Natural killer cell (primary cell): ENCODE results near the gene RAP2B. TPM values are rescaled to one million over a fixed set of nuclear protein-coding genes. Genes with fewer than 3 reads are reported as not detected.
A peak's percentile ranks its signal among the peaks of the same experiment; 100 is the strongest.

Experiments used
- ATAC-seq, 3 donors: fragments of 150-1000 bp in 2 of 3; fragments of 200-7000 bp in 1 of 3; cut with Tn5 transposase; 1 replicate in 1 of 3; 2 replicates in 2 of 3; pipeline ENCODE4 v1.10.0; 2021; ENCODE audit warnings: mild to moderate bottlenecking in 2 of 3, moderate library complexity in 2 of 3
- DNase-seq, 2 donors: peaks; one replicate each; pipeline versions ENCODE4 v3.0.0 to v3.0.0-alpha.2; 2013 to 2021; ENCODE audit warnings: mixed read lengths in 1 of 2
- H3K27ac ChIP-seq: one replicate; pipeline ENCODE4 v1.5.1; 2013; ENCODE audit warnings: mild to moderate bottlenecking, low read length
- H3K27me3 ChIP-seq: one replicate; pipeline ENCODE4 v1.6.1; 2013; ENCODE audit warnings: low read length; ENCODE audit not compliant: control insufficient read depth, insufficient read depth
- H3K36me3 ChIP-seq: one replicate; pipeline ENCODE4 v1.6.1; 2013; ENCODE audit warnings: low read length; ENCODE audit not compliant: control insufficient read depth, insufficient read depth
- H3K4me1 ChIP-seq: one replicate; pipeline ENCODE4 v1.6.1; 2013; ENCODE audit warnings: low read length; ENCODE audit not compliant: control insufficient read depth, insufficient read depth
- H3K4me3 ChIP-seq: one replicate; pipeline ENCODE4 v1.5.1; 2013; ENCODE audit warnings: low read length
- H3K9me3 ChIP-seq: one replicate; pipeline ENCODE4 v1.6.1; 2013; ENCODE audit warnings: low read length; ENCODE audit not compliant: control insufficient read depth, insufficient read depth
- H3K27ac Mint-ChIP-seq, 2 donors: one replicate each; pipeline ENCODE4 v1.8.0; 2022; ENCODE audit warnings: mild to moderate bottlenecking in 2 of 2, mixed read lengths in 2 of 2, moderate library complexity in 1 of 2
- H3K27me3 Mint-ChIP-seq, 2 donors: one replicate each; pipeline ENCODE4 v1.8.0; 2022; ENCODE audit warnings: low read depth in 2 of 2, mixed read lengths in 2 of 2
- H3K36me3 Mint-ChIP-seq: one replicate; pipeline ENCODE4 v1.8.0; 2022; ENCODE audit warnings: mixed read lengths
- H3K4me1 Mint-ChIP-seq, 2 donors: one replicate each; pipeline ENCODE4 v1.8.0; 2022; ENCODE audit warnings: mixed read lengths in 2 of 2
- H3K4me3 Mint-ChIP-seq: one replicate; pipeline ENCODE4 v1.8.0; 2022; ENCODE audit warnings: mild to moderate bottlenecking, moderate library complexity, mixed read lengths
- H3K9me3 Mint-ChIP-seq, 2 donors: one replicate each; pipeline ENCODE4 v1.8.0; 2022; ENCODE audit warnings: mixed read lengths in 2 of 2
- CTCF ChIP-seq: fragments of 200-600 bp; IDR thresholded peaks from one replicate; pipeline ENCODE4 v1.8.0; 2022; ENCODE audit warnings: antibody characterized with exemption
- WGBS: methylation state at CpG from one replicate; pipeline ENCODE4 v1.1.7; 2013; ENCODE audit warnings: missing lambda C conversion rate; ENCODE audit not compliant: insufficient coverage; 5-methylcytosine and 5-hydroxymethylcytosine counted together
- intact Hi-C: fragments of 100-400 bp; cut with micrococcal nuclease; formaldehyde crosslinking; loops from one replicate; pipeline ENCODE4 v1.14.2; 2022
- total RNA-seq, 4 donors: library from RNA; stranded (reverse); fragments of 120-200 nt in 1 of 4; gene quantifications; one replicate each; pipeline versions ENCODE4 v1.2.3 to v1.2.4, GENCODE V29; 2013 to 2022

RAP2B gene
- total RNA-seq, 3 donors from 2014 or later (not counting 1 experiment from before 2014, with no cell fraction given), result 34.8 to 41.7 (median 38.1) TPM

GRCh38 chr3:153172796-153173757 is 11.1 kb downstream of the RAP2B start:
- H3K9me3 Mint-ChIP-seq, result no peaks in the 10 kb centered on the region
- H3K27me3 ChIP-seq, result no peaks in the 10 kb centered on the region
- no peaks in the 10 kb centered on the region for H3K27me3 Mint-ChIP-seq
- H3K27ac Mint-ChIP-seq, result peak overlapping the region; percentile 67 to 69
- H3K27ac ChIP-seq, result no peak overlapping the region
- DNase-seq, result no peak
- no peak for ATAC-seq
- H3K36me3 Mint-ChIP-seq, result no peaks in the 10 kb centered on the region
- H3K4me1 Mint-ChIP-seq, result peaks cover 36 to 41% of the 10 kb centered on the region in 2 donors
- peaks cover 12% of the 10 kb centered on the region for H3K4me1 ChIP-seq
- TF ChIP-seq CTCF, result no peak
- no peak overlapping the region for H3K4me3 Mint-ChIP-seq
- H3K9me3 ChIP-seq, result no peaks in the 10 kb centered on the region
- H3K36me3 ChIP-seq, result peaks cover 9% of the 10 kb centered on the region
- intact Hi-C loops, result no loop called here
- 97% methylated on average over 17 of the region's 19 CpGs for whole genome bisulfite sequencing
- no peak overlapping the region for H3K4me3 ChIP-seq

GRCh38 chr3:153173758-153174516 is 11.9 kb downstream of the RAP2B start:
- peak; percentile 60 to 90 (median 87) for ATAC-seq
- no peak overlapping the region for H3K4me3 ChIP-seq
- TF ChIP-seq CTCF, result no peak
- H3K9me3 Mint-ChIP-seq, result no peaks in the 10 kb centered on the region
- peak in 1 of 2 donors; percentile 50 for DNase-seq
- no peaks in the 10 kb centered on the region for H3K36me3 Mint-ChIP-seq
- H3K36me3 ChIP-seq, result peaks cover 9% of the 10 kb centered on the region
- H3K4me3 Mint-ChIP-seq, result no peak overlapping the region
- H3K27me3 ChIP-seq, result no peaks in the 10 kb centered on the region
- no peaks in the 10 kb centered on the region for H3K9me3 ChIP-seq
- peak overlapping the region; percentile 67 to 69 for H3K27ac Mint-ChIP-seq
- intact Hi-C loops, result no loop called here
- peaks cover 12% of the 10 kb centered on the region for H3K4me1 ChIP-seq
- H3K27ac ChIP-seq, result no peak overlapping the region
- WGBS, result 47% methylated on average over 4 of the region's 6 CpGs
- peaks cover 29 to 36% of the 10 kb centered on the region in 2 donors for H3K4me1 Mint-ChIP-seq
- no peaks in the 10 kb centered on the region for H3K27me3 Mint-ChIP-seq

GRCh38 chr3:153176197-153176596 is 14.2 kb downstream of the RAP2B start:
- H3K4me1 Mint-ChIP-seq, result peaks cover 24 to 27% of the 10 kb centered on the region in 2 donors
- Histone ChIP-seq H3K9me3 (no peaks in the 10 kb centered on the region), H3K4me1 (peaks cover 10% of the 10 kb centered on the region), H3K27ac (no peak overlapping the region), H3K27me3 (no peaks in the 10 kb centered on the region), H3K36me3 (no peaks in the 10 kb centered on the region), H3K4me3 (no peak overlapping the region)
- no peaks in the 10 kb centered on the region for H3K36me3 Mint-ChIP-seq
- no peak for DNase-seq
- WGBS, result 100% methylated on average over 2 of the region's 3 CpGs
- intact Hi-C loops, result no loop called here
- TF ChIP-seq CTCF, result no peak
- no peaks in the 10 kb centered on the region for H3K9me3 Mint-ChIP-seq
- H3K27ac Mint-ChIP-seq, result no peak overlapping the region
- H3K4me3 Mint-ChIP-seq, result no peak overlapping the region
- no peak for ATAC-seq
- no peaks in the 10 kb centered on the region for H3K27me3 Mint-ChIP-seq
